Measurements from ENCODE around the gene GJB4.
"Not testable (repeated sequence)": the region's sequence is repeated elsewhere in the genome, so short reads cannot be mapped to it uniquely, and the experiment has no call there.

GJB4 gene

GRCh38 chr1:34768856-34769255 is 9.3 kb downstream of the GJB4 start:
- H3K4me3 ChIP-seq (ENCODE audit: low read length): no peak overlapping the region
- DNase-seq (ENCODE audit: low read depth): no peak
- TF ChIP-seq CTCF (conservative IDR thresholded peaks at IDR 0.05; ENCODE audit: low read length): no peak

GRCh38 chr1:34770891-34771504 is 11.5 kb downstream of the GJB4 start:
- no peak overlapping the region for H3K4me3 ChIP-seq (ENCODE audit: low read length)
- no peak for DNase-seq (ENCODE audit: low read depth)
- TF ChIP-seq CTCF (conservative IDR thresholded peaks at IDR 0.05; ENCODE audit: low read length): no peak

- no peak for TF ChIP-seq CTCF (conservative IDR thresholded peaks at IDR 0.05; ENCODE audit: low read length)
- no peak overlapping the region for H3K4me3 ChIP-seq (ENCODE audit: low read length)
- no peak for DNase-seq (ENCODE audit: low read depth)
Measured at GRCh38 chr1:34771573-34772371, 12.2 kb downstream of the GJB4 start.

GRCh38 chr1:34773114-34773513 is 13.6 kb downstream of the GJB4 start:
- not testable (repeated sequence) for DNase-seq (ENCODE audit: low read depth); H3K4me3 ChIP-seq (ENCODE audit: low read length)

GRCh38 chr1:34774957-34775356 is 15.4 kb downstream of the GJB4 start:
- TF ChIP-seq CTCF (conservative IDR thresholded peaks at IDR 0.05; ENCODE audit: low read length): no peak
- DNase-seq (ENCODE audit: low read depth): no peak
- H3K4me3 ChIP-seq (ENCODE audit: low read length): no peak overlapping the region

DNA sequence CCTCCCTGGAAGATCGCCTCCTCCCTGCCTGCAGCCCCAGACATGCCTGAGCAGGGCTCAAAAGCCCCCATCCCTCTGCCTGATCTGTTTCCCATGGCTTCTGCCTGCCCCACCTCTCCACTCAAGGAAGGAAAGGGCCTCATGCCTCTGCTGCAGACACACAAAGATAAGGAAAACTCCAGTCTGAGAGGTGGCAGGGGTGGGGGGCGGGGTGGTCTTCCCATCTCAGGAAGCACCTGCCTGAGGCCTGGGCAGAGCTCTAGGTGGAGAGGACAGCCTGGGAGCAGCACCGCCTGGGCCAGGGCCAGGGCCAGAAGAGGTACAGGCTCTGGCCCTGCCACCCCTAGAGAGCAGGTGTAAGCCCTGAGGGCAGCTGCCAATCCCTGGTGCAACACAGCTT is 17.4 kb downstream of the GJB4 start:
- TF ChIP-seq CTCF (conservative IDR thresholded peaks at IDR 0.05; ENCODE audit: low read length): no peak
- no peak for DNase-seq (ENCODE audit: low read depth)

DNA sequence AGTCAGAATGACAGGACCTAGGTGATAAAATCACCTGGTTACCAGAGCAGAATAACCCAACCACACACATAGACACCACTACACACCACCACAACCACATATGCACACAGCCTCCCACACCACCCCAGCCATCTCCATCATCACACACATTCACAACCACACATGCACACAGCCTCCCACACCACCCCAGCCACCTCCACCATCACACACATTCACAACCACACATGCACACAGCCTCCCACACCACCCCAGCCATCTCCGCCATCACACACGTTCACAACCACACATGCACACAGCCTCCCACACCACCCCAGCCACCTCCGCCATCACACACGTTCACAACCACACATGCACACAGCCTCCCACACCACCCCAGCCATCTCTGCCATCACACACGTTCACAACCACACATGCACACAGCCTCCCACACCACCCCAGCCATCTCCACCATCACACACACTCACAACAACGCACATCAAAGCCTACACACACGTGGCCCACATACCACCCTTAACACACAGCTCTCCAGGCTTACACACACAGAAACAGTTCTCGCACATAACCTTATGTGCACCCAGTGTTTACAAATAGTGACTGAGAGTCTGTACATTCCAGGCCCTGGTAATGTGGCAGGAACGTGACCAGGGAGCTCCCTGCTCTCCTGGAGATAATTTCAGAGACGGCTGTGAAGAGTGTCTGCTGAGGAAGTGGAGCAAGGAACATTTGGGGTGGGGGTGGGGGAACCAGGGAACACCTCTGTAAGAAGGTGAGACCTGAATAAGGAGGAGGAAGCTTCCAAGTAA is 18.2 kb downstream of the GJB4 start:
- no peak for DNase-seq (ENCODE audit: low read depth)
- no peak for TF ChIP-seq CTCF (conservative IDR thresholded peaks at IDR 0.05; ENCODE audit: low read length)
- no peak overlapping the region for H3K4me3 ChIP-seq (ENCODE audit: low read length)

More for the DNA sequence above, 17.4 kb downstream of the GJB4 start:
- H3K4me3 ChIP-seq (ENCODE audit: low read length): no peak overlapping the region

All from AG10803 (cell line).